GM21447 (cell line): Measurements from ENCODE around the gene ZNF200.
"Not testable (repeated sequence)": the region's sequence is repeated elsewhere in the genome, so short reads cannot be mapped to it uniquely, and the experiment has no call there.

Source experiments
- ATAC-seq: cut with Tn5 transposase; IDR thresholded peaks from one replicate; pipeline ENCODE4 v1.9.1; 2021; ENCODE audit not compliant: unreplicated experiment

Gene ZNF200

DNA sequence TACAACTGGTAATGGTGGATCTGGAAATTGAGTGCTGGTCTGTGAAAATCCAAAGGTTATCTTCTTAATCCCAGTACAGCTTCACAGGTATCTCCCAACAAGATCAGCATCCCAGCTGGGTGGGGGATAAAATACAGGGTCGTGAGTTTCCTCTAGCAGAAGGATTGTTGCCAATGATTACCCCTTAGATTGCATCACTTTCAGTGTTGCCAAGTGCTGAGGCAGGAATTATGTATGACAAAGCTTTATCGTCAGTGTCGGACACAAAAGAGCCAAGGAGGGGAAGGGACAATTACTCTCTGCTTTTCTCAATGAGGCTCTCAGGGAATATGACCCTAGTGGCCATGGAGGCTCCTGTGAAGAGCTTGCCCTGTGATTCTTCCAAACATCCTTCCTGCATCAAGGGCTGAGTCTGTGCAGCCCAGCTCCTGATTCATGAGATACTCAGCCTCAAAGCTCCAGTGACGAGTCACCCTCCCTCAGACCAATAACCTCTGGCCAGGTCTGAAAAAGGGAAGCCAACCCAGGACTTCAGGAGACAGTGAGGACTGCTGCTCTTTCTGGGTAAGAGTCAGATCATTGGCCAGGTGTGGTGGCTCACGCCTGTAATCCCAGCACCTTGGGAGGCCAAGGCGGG is 31.9 kb downstream of the ZNF200 start:
- no peak for ATAC-seq

DNA sequence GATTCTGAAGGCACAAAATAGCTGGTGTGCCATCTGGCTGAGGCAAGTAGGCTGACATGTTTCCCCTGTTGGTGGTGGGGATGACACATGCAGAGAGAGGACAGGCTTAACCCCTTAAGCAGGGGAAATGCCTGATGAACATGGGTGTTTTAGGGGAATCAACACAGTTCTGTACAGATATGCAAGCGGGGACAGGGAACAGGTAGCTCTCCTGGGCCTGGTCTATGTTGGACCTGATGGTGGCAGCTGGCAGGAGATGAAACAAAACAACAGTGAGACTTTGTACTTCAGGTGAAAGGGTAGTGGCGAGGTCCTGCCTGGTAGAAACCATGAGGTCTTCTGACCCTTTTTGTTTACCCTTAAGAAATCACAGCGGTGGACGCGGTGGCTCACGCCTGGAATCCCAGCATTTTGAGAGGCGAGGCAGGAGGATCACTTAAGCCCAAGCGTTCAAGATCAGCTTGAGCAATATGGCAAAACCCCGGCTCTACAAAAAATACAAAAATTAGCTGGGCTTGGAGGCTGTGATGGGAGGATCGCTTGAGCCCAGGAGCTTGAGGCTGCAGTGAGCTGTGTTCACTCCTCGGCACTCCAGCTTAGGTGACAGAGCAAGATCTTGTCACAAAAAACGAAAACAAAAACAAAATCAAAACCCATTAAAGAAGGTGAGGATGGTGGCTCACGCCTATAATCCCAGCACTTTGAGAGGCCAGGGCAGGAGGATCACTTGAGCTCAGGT is 36.5 kb downstream of the ZNF200 start:
- no peak for ATAC-seq

DNA sequence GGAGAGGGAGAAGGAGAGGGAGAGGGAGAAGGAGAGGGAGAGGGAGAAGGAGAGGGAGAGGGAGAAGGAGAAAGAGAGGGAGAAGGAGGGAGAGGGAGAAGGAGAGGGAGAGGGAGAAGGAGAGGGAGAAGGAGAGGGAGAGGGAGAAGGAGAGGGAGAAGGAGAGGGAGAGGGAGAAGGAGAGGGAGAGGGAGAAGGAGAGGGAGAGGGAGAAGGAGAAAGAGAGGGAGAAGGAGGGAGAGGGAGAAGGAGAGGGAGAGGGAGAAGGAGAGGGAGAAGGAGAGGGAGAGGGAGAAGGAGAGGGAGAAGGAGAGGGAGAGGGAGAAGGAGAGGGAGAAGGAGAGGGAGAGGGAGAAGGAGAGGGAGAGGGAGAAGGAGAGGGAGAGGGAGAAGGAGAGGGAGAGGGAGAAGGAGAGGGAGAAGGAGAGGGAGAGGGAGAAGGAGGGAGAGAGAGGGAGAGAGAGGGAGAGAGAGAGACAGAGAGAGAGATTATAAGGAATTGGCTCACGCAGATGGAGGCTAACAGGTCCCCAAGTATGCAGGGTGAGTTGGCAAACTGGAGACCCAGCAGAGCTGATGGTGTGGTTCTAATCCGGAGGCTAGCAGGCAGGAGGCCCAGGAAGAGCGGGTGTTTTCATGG is 37.1 kb downstream of the ZNF200 start:
- ATAC-seq = not testable (repeated sequence)

DNA sequence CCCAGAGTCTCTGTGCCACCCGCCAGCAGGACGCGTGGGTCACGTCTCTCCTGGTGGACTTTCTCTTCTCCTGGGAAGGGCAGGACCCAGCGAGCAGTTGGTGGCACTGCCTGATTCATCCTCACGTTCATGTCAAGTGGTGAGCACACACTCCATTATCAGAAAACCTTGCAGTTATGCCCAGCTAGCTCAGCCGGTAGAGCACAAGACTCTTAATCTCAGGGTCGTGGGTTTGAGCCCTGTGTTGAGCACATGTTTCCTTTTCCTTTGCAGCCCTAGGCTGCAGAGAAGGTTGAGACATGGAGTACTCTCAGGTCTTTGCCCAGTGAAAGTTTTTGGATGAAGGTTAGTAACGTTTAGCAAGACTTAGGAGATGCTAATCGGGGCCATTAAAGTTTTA is 39.0 kb downstream of the ZNF200 start:
- ATAC-seq = no peak

DNA sequence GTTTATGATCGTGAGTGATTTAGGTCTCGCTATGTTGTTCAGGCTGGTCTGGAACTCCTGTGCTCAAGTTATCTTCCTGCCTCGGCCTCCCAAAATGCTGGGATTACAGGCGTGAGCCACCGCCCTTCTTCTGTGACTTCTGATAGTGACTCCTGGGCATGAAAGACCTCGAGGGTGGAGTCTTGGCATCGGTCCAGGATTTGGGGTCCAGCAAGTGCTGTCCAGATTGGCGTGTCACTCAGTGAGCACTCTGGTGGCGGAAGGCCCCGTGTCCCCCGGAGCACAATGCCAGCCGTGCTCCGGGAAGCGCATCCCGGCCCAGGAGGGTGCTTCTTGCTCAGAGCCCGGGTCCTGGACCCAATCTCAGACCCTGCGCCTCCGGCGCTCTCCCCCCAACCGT is 40.2 kb downstream of the ZNF200 start:
- no peak for ATAC-seq

DNA sequence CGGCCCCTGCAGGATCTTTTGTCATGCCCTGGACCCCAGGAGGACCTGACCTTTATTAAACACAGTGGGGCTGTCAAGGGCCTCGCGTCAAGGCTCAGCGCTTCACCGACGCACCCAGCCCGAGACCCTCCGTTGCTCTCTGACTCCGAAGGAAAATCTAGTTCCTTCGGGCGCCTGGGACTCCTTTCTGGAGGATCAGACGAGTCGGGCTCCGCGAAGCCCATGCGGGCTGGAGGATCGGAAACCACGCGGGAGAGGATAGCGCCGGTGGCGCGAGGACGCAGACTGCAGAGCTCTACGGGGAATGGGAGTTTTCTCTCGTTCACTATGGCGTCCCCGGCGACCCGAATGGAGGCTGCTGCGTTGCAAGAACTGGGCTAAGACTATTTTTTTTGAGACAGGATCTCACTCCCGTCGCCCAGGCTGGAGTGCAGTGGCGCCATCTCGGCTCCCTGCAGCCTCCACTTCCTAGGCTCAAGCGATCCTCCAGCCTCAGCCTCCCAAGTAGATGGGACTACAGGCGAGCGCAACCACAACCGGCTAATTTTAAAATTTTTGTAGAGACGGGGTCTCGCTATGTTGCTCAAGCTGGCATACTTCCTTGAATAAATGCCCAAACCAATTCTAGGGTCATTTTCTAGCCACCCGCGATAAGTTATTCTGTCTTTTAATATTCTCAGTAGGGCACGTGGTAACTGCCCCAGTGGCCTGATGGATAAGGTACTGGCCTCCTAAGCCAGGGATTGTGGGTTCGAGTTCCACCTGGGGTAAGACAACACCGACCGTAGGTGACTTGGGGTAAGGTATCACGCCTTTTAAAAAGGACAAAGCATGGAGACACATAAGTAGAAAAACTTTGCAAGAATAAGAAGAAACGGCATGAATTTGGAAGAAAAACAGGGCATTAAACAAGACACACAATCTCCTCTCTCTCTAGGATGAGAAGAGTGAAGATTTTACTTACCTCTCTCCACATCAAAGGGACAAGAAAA is 41.4 kb downstream of the ZNF200 start:
- ATAC-seq = no peak

DNA sequence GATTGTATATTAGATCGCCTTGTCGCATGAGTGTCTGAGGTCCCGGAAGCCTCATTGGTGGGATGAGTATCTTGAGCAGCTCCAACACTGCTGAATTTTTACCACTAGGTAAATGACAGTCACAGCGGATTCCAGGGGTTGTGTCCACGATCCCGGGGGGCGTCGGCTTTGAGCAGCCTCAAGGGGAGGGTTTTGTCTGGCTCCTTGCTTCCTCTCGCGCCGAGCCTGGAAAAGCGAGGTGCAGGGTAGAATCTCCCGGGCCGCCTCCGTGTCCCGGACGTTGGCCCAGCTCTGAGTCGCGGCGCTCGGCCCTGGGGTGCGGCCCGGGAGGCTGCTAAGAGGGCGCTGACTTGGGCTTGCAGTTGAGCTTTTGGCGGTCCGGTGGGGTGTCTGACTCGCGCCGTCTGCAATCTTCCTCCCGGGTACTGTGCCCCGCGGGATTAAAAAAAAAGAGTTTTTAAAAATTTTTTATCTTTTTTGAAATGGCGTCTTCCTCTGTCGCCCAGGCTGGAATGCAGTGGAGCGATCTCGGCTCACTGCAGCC is 42.4 kb downstream of the ZNF200 start:
- no peak for ATAC-seq

DNA sequence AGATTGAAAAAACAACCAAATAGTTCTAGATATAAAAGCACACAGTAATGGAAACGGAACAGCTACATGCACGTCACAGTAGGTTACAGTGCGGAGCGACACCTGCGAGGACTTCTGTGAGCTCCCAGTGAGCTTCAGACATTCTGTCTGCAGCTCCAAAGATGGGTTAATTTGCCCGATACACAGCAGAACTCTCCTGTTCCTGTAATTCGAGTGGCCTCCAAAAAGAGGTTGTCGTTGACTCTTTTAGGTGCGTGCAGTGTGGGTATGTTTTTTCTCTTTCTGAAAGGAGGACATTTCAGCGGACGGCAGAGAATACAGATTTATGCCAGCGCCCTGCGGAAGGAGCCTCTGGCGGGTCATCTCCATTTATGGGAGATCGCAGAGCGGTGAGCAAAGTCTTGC is 44.0 kb downstream of the ZNF200 start:
- no peak for ATAC-seq

DNA sequence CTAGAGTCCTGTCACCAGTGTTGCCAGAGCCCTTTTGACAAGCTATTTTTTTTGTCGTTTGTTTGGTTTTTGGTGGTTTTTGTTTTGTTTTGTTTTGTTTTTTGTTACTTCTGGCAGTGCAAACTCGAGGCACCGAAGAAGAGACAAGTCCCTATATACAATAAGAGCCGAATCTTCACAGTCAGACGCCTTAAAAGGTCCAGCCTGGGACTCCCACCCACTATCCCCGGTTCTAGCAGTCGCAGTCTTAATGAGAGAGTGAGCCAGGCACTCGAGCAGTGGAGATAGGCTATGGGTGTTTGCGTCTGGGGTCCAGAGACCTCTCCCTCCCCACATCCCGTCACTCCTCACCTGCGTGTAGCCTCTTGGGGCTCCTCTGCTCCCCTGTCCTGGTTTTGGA is 45.1 kb downstream of the ZNF200 start:
- no peak for ATAC-seq

DNA sequence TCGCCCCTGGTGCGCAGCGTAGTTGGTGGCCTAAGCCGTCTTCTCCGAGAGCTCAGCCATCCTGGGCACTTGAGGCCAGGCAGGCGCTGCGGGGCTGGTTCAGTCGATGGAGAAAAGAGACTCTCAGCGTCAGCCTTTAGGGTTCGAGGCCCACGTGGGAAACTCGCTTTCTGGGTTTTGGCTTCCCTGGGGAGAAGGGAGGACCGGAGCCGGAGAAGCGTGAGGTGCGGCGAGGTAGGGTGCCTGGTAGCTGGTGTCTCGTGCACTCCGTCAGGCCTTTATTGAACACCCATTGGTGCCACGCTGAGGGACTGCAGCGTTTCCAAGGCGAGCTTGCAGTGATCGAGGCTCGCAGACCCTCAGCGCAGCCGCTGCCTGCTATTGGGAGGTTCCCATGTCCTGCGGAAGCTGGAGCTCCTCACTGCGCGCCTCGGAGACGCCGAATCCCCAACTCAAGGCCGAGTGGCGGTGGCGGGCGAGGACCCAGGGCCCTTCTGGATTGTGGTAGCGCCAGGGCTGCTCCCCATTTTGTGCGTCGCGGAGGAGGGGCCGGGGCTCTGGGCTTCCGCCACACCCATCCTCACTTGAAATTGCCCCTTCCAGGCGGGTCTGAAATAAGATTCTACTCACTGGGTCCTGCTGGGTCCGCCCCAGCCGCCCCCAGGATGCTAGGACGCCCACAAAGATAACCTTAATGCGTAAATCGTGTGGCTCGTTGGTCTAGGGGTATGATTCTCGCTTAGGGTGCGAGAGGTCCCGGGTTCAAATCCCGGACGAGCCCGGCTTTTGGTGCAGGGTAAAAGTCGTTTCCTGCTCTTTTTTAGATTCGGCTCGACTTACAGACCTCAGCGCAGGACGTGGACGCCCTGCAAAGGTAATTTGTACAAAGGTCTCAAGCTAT is 45.8 kb downstream of the ZNF200 start:
- ATAC-seq = no peak

DNA sequence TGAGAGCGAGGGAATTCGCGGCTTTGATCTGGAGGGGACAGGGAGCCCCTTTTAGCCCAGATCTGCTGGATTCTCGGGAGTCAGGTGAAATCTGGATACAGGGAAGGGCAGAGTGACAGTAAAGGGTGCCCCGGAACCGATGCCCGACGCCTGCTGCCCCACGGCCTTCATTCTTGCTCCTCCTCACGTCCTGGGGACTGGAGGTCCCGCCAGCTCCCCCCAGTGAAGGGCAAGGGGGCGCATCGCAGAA is 46.4 kb downstream of the ZNF200 start:
- no peak for ATAC-seq

DNA sequence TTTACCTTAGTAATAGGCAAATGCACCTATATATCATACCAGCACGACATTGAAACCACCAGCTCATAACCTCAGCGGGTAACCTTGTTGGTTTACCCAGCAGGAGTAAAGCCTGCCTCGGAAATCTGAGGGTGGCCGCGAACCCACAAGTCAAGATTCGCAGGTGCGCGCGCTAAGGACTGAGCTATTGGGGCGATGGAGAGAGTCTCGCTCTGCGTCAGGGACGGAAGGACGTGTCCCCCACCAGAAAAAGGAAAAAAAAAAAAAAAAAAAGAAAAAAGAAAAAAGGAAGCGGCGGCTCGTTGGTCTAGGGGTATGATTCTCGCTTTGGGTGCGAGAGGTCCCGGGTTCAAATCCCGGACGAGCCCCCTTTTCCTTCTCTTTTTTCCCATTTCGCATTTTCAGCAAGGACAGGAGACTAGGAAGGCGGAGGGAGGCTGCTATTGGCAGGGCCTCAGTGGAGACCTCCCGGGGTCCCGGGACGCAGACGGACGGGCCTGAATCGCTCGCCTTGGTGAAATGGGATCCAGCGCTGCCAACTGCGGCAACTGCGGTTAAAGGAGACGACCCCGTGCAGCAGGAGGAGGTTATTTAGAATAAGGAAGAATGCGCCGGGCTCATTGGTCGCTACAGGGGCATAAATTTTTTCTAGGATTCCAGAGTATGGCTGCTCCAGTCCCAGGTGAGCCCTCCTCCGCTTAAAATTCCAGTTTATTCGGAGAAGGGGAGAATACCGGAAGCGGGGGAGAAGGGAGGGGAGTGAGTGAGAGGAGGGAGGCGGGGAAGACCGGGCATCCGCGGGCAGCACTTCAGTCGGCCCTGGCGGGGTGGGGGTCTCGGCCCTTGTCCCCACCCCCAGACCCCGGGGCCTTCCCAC is 46.9 kb downstream of the ZNF200 start, which contains the start of gene OR1F1:
OR1F1 (plus strand) TSS at position 407 of the 877 bp plus-strand sequence.
- no peak for ATAC-seq

DNA sequence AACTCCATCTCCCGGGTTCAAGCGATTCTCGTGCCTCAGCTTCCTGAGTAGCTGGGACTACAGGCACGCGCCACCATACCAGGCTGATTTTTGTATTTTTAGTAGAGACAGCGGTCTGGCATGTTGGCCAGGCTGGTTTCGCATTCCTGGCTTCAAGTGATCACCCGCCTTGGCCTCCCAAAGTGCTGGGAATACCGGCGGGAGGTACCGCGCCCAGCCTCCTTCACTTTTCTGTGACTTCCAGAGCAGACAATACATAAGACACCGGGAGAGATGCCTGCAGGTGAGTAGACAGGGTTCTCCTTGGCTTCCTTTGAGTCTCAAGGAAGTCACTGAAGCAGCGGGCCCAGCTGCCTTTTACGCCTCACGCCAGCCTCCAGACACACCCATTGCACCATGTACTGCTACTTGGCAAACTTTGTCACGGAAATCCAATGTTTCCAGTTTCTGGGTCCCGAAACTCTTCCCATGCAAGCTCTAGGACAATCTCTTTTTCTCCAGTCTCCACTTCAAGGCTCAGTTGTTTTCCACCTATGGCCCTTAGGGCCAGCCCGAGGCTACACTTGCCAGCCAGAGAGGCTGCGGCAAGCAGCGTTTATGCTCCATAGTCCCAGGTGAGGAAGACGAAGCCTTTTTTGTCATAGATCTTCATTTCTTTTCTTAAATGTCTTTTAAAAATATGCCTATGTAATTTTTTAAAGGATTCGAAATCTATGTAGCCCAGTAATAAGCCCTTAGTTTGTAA is 47.8 kb downstream of the ZNF200 start:
- no peak for ATAC-seq

DNA sequence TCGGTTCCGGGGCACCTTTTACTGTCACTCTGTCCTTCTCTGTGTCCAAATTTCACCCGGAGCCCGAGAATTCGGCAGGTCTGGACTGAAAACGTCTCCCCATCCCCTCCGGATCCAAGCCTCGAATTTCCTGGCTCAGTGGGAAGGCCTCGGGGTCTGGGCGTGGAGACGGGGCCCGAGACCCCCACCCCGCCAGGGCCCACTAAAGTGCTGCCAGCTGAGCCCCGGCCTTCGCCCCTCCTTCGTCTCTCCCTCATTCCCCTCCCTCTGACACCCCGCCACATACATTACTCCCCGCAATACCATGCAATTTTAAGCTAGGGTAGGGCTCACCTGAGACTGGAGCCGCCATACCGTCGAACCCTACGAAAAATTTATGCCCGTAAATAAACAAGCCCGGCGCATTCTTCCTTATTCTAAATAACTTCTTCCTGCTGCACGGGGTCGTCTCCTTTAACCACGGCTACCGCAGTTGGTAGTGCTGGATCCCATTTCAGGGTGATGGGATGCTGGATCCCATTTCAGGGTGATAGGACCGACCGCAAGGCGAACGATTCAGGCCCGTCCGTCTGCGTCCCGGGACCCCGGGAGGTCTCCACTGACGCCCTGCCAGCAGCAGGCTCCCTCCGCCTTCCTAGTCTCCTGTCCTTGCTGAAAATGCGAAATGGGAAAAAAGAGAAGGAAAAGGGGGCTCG is 51.4 kb downstream of the ZNF200 start:
- no peak for ATAC-seq

DNA sequence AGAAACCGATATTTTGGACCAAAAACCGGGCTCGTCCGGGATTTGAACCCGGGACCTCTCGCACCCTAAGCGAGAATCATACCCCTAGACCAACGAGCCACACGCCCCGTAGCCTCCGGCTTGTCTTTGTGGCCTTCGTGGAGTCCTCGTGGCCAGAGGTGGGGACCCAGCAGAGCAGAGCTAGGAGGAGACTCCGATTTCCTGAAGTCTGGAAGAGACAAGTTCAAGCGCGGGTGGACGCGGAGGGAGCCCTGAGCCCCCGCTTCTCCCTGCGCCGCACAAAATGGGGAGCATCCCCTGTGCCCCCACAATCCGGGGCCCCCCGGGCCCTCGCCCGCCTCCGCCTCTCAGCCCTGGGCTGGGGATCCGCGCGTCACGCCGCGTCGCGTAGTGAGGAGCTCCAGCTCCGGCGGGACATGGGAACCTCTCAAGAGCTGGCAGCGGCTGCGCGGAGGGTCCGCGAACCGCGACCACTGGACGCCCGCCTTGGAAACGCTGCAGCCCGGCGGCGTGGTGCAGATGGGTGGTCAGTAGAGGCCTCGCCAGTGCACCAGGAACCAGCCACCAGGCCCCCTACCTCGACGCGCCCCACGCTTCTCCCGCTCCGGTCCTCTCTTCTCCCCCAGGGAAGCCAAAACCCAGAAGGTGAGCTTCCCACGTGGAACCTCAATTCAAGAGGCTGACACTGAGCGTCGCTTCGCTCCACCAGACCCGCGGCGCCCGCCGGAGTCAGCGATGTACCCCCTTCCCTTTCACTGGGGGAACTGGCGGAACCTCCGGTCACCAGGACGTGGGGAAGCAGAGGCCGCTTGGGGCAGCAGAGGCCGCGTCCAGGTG is 52.1 kb downstream of the ZNF200 start:
- no peak for ATAC-seq

DNA sequence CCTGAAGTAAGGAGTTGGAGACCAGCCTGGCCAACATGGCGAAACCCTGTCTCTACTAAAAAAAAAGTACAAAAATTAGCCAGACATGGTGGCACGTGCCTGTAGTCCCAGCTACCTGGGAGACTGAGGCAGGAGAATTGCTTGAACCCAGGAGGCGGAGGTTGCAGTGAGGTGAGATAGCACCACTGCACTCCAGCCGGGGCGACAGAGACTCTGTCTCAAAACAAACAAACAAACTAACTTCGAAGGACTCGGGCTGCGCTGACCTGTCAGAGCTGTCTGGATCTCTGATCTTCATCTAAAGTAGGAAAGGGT is 52.7 kb downstream of the ZNF200 start:
- ATAC-seq = not testable (repeated sequence)

DNA sequence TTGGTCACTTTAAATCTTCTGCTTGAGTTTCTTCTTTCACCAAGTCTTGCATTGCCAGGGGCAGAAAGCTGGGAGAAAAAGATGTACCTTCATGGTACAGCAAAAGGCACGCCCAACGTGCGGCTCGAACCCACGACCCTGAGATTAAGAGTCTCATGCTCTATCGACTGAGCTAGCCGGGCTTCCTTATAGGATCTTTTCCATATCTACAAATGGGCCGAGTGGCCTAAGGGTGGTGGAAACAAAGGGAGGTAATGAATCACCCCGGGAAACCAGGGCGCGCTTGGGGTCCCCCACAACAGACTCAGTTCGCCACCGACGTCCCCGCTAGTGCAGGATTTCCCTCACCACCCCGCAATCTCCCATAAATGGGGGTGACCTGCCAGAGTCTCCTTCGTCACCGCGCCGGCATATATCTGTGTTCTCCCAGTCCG is 54.5 kb downstream of the ZNF200 start:
- ATAC-seq = no peak
